HepG2 (cell line): Measurements from ENCODE around the gene UPF3A. TPM values are rescaled to one million over a fixed set of nuclear protein-coding genes. Genes with fewer than 3 reads are reported as not detected.

Source experiments
- ATAC-seq: fragments of 200-7000 bp; cut with Tn5 transposase; 3 replicates; pipeline ENCODE4 v1.9.1; 2020; ENCODE audit warnings: mild to moderate bottlenecking, moderate library complexity
- BruUV-seq: library from RNA; stranded (reverse); fragments of 400-500 nt; replicated peaks from 2 replicates; lab custom pipeline; 2021; lab: Mats Ljungman, UMichigan
- CTCF ChIA-PET: fragments of 300-600 bp; formaldehyde crosslinking; extraction: SDS; loops from one replicate; lab custom pipeline; 2021; ENCODE audit warnings: low total read pairs, inconsistent platforms, low intra/inter-chr PET ratio; lab: Yijun Ruan, JAX
- POLR2A ChIA-PET: fragments of 350-600 bp; sonication (Branson Sonifier 250); formaldehyde crosslinking; loops from one replicate; lab custom pipeline; 2020; ENCODE audit warnings: antibody characterized with exemption, inconsistent platforms; lab: Yijun Ruan, JAX
- DNase-seq: peaks from one replicate; pipeline ENCODE4 v3.0.0-alpha.2; 2015; ENCODE audit warnings: low spot score
- FAIRE-seq: peaks from 3 replicates; lab custom pipeline; 2011; peaks lifted over from hg19 to GRCh38; lab: Jason Lieb, UNC
- H2AFZ ChIP-seq: one replicate; pipeline ENCODE4 v1.6.1; 2011; ENCODE audit warnings: low read length, inconsistent platforms
- H3K27ac ChIP-seq: fragments of 300-600 bp; 3 replicates; pipeline ENCODE4 v1.8.0; 2011; ENCODE audit warnings: mixed run types, mild to moderate bottlenecking, mixed read lengths, low read length, inconsistent platforms; ENCODE audit not compliant: insufficient read depth; ENCODE audit errors: extremely low read length
- H3K27me3 ChIP-seq, 2 experiments: fragments of 200-600 bp in 1 of 2; 2 replicates in 1 of 2; 3 replicates in 1 of 2; pipeline versions ENCODE4 v1.6.0 to v1.8.0; 2011; ENCODE audit warnings: low read length in 2 of 2, mild to moderate bottlenecking in 2 of 2, moderate library complexity in 2 of 2, inconsistent platforms in 1 of 2; ENCODE audit not compliant: insufficient read depth in 2 of 2, control insufficient read depth in 1 of 2
- H3K36me3 ChIP-seq, 2 experiments: fragments of 200-600 bp in 1 of 2; replicated peaks in 1 of 2; 2 replicates in 1 of 2; 3 replicates in 1 of 2; pipeline versions ENCODE4 v1.5.1 to v1.8.0; 2011; ENCODE audit warnings: low read length in 2 of 2, inconsistent platforms in 1 of 2; ENCODE audit not compliant: insufficient read depth in 2 of 2, control insufficient read depth in 1 of 2
- H3K4me1 ChIP-seq: 2 replicates; pipeline ENCODE4 v1.5.1; 2012; ENCODE audit warnings: low read length, inconsistent platforms; ENCODE audit not compliant: insufficient read depth
- H3K4me2 ChIP-seq: 2 replicates; pipeline ENCODE4 v1.6.0; 2011; ENCODE audit warnings: low read depth, low read length, inconsistent platforms
- H3K4me3 ChIP-seq, 3 experiments: fragments of 200-600 bp in 1 of 3; sonication (generic), shearing (Covaris generic) in 1 of 3; replicated peaks in 1 of 3; 2 replicates each; pipeline ENCODE4 v1.5.1; 2011 to 2016; ENCODE audit warnings: low read length in 3 of 3, inconsistent platforms in 2 of 3, low read depth in 2 of 3, mild to moderate bottlenecking in 2 of 3, control low read depth in 1 of 3, mixed read lengths in 1 of 3; ENCODE audit not compliant: insufficient read depth in 1 of 3
- H3K79me2 ChIP-seq: one replicate; pipeline ENCODE4 v1.6.1; 2011; ENCODE audit warnings: low read length, inconsistent platforms; ENCODE audit not compliant: insufficient read depth
- H3K9ac ChIP-seq: 2 replicates; pipeline ENCODE4 v1.6.0; 2011; ENCODE audit warnings: mild to moderate bottlenecking, low read depth, low read length, inconsistent platforms; ENCODE audit not compliant: insufficient read depth
- H3K9me3 ChIP-seq: 2 replicates; pipeline ENCODE4 v1.5.1; 2012; ENCODE audit warnings: mild to moderate bottlenecking, low read length
- H4K20me1 ChIP-seq: 2 replicates; pipeline ENCODE4 v1.6.0; 2011; ENCODE audit warnings: inconsistent platforms, mild to moderate bottlenecking, low read length, moderate library complexity; ENCODE audit not compliant: insufficient read depth
- CHD4 ChIP-seq: fragments of 200-600 bp; sonication (generic); IDR thresholded peaks from 2 replicates; pipeline ENCODE4 v1.7.0; 2017; ENCODE audit warnings: mild to moderate bottlenecking, low read length, borderline replicate concordance
- FOXC1 ChIP-seq: sonication (generic); formaldehyde crosslinking; IDR thresholded peaks from 2 replicates; pipeline ENCODE4 v1.8.0; 2022; ENCODE audit warnings: mild to moderate bottlenecking, missing genetic modification reagents, borderline replicate concordance
- IKZF4 ChIP-seq: sonication (generic); formaldehyde crosslinking; IDR thresholded peaks from 2 replicates; pipeline ENCODE4 v1.5.1; 2020; ENCODE audit warnings: borderline replicate concordance, mild to moderate bottlenecking, low read depth, missing genetic modification reagents; ENCODE audit errors: not compliant biosample characterization
- NFKBIZ ChIP-seq: IDR thresholded peaks from 2 replicates; pipeline ENCODE4 v1.6.1; 2018; ENCODE audit warnings: missing genetic modification reagents, missing compliant biosample characterization
- RFXAP ChIP-seq: sonication (generic); formaldehyde crosslinking; IDR thresholded peaks from 2 replicates; pipeline ENCODE4 v1.4.0; 2020; ENCODE audit warnings: missing genetic modification reagents, borderline replicate concordance
- SNAI1 ChIP-seq: sonication (generic); formaldehyde crosslinking; IDR thresholded peaks from 2 replicates; pipeline ENCODE4 v1.5.0; 2020; ENCODE audit warnings: mild to moderate bottlenecking, missing genetic modification reagents, borderline replicate concordance
- ZNF3 ChIP-seq: IDR thresholded peaks from 2 replicates; pipeline ENCODE4 v1.7.0; 2017; ENCODE audit warnings: inconsistent platforms
- ZNF891 ChIP-seq: sonication (generic); formaldehyde crosslinking; IDR thresholded peaks from 2 replicates; pipeline ENCODE4 v1.5.0; 2020; ENCODE audit warnings: mild to moderate bottlenecking, missing genetic modification reagents
- WGBS: methylation state at CpG from one replicate; pipeline ENCODE4 v1.1.6; 2017; ENCODE audit warnings: low lambda C conversion rate; 5-methylcytosine and 5-hydroxymethylcytosine counted together
- in situ Hi-C: cut with HindIII; loops from 2 replicates; pipeline ENCODE4 v1.10.0; 2017; ENCODE audit warnings: low pct_unique_long_range_greater_than_20kb; ENCODE audit not compliant: extremely low pct_ligation_motif_present
- intact Hi-C: fragments of 100-400 bp; cut with micrococcal nuclease; formaldehyde crosslinking; loops from one replicate; pipeline ENCODE4 v1.10.0; 2022; ENCODE audit not compliant: unreplicated experiment
- polyA plus RNA-seq, 8 experiments: library from polyadenylated mRNA; depleted of rRNA in 3 of 8; stranded (reverse) in 7 of 8; unstranded in 1 of 8; fragments of >200 nt; fragmentation: Illumina TruSeq in 4 of 8; extraction: Trizol in 4 of 8; gene quantifications; 2 replicates each; pipeline versions ENCODE4 v1.2.1 to v1.2.3, GENCODE V29; 2011 to 2016; ENCODE audit warnings: low read depth in 4 of 8, missing spikeins in 1 of 8, mixed read lengths in 1 of 8; ENCODE audit not compliant: insufficient read depth in 1 of 8
- total RNA-seq, 5 experiments: library from RNA; depleted of rRNA; stranded (reverse); fragments of >200 nt; fragmentation: Illumina TruSeq; extraction: Trizol; gene quantifications; 2 replicates each; pipeline ENCODE4 v1.2.3, GENCODE V29; 2016; ENCODE audit warnings: low read depth in 1 of 5
- TF ChIP-seq, protein P1 (sequence below): sonication (generic); formaldehyde crosslinking; IDR thresholded peaks from 2 replicates; pipeline ENCODE4 v1.5.0; 2020; ENCODE audit warnings: mild to moderate bottlenecking, missing genetic modification reagents
- TF ChIP-seq, protein P2 (sequence below): sonication (generic); formaldehyde crosslinking; IDR thresholded peaks from 2 replicates; pipeline ENCODE4 v1.4.0; 2020; ENCODE audit warnings: missing genetic modification reagents

The UPF3A gene
- total and polyA plus RNA-seq, 2 of the 13 experiments (the other 11 are each of a cell fraction or from before 2014, with no cell fraction given), result 60.2 to 63.8 TPM

DNA sequence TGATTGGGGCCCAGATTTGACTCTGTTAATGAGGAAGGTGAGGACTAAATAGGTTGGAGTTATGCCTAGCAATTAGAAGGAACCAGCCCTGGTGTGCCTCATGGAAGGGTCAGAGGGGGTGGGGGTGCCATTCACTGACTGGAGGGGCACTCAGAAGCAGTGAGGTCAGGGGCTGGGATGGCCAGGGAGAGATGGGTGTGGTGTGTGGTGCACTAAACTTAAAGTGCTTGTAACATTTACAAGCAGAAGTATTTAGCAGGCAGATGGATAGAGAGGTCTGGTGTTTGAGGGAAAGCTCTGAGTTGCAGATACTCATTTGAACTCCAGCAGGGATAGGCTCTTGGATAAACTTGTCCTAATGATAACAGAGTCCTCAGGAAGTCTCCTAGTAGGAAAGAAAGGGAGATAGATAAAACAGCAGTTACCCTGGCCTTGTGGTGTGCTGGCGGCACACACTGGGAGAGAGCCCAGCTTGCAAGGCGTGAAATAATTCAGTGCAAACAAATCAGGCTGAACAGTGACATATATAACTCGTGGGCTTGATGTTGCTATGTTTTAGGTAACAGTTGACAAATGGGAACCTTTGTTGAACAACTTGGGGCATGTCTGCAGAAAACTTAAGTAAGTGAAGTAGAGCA, 20.0 kb upstream of the UPF3A start:
- no TSS peak for BruUV-seq
- FAIRE-seq, result no peak
- TF ChIP-seq IKZF4 (no peak), NFKBIZ (CRISPR knock-in tag) (no peak), SNAI1 (CRISPR knock-in tag) (no peak)
- TF ChIP-seq, all 625 proteins: peak for 0
- Histone ChIP-seq H3K36me3 (peaks cover 35 to 83% of the 10 kb centered on the region in 2 experiments), H4K20me1 (no peaks in the 10 kb centered on the region), H3K27me3 (no peaks in the 10 kb centered on the region; a peak in 1 of 5 replicates), H3K9me3 (no peaks in the 10 kb centered on the region), H3K4me1 (no peaks in the 10 kb centered on the region), H3K79me2 (no peaks in the 10 kb centered on the region), H3K9ac (no peak overlapping the region), H3K4me3 (no peak overlapping the region), H3K27ac (no peak overlapping the region), H2AFZ (no peak overlapping the region), H3K4me2 (no peak overlapping the region)
- CTCF ChIA-PET, result no interaction called here
- in situ Hi-C loops, result no loop called here
- no peak for ATAC-seq
- DNase-seq, result no peak
- intact Hi-C loops, result no loop called here
- WGBS, result 94% methylated on average over 3 of the region's 3 CpGs
- POLR2A ChIA-PET, result no interaction called here

DNA sequence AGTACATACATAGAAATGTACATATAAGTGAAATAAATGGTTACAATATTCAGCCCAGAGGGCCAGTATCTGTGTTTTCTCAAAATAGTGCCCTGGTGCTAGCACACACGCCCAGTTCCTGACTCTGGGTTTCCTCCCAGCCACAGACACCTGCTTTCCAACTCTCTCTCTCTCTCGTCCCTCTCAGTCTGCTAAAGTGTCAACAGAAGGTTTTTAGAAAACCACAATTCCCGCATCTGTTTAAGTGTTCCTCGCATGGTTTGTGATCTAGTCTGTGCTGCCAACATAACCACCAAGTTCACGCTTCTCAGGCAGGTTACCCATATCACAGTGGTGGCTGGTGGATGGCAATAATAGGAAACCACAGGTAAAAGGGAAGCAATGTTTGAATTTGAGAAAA, 17.8 kb upstream of the UPF3A start:
- Histone ChIP-seq H3K4me1 (no peaks in the 10 kb centered on the region), H3K36me3 (peaks cover 41 to 79% of the 10 kb centered on the region in 2 experiments), H3K27me3 (no peaks in the 10 kb centered on the region; a peak in 1 of 5 replicates), H3K9ac (no peak overlapping the region), H4K20me1 (no peaks in the 10 kb centered on the region), H3K4me3 (no peak overlapping the region), H3K79me2 (no peaks in the 10 kb centered on the region), H2AFZ (no peak overlapping the region), H3K4me2 (no peak overlapping the region), H3K27ac (no peak overlapping the region), H3K9me3 (no peaks in the 10 kb centered on the region)
- ATAC-seq (no peak), DNase-seq (no peak), FAIRE-seq (no peak)
- in situ Hi-C loops, result no loop called here
- intact Hi-C loops, result no loop called here
- WGBS, result 89% methylated on average over 5 of the region's 5 CpGs
- CTCF ChIA-PET, result no interaction called here
- no TSS peak for BruUV-seq
- POLR2A ChIA-PET, result no interaction called here
- TF ChIP-seq RFXAP (CRISPR knock-in tag) (no peak), ZNF3 (CRISPR knock-in tag) (no peak), FOXC1 (CRISPR knock-in tag) (no peak), ZNF891 (CRISPR knock-in tag) (no peak), CHD4 (no peak)
- TF ChIP-seq, protein P1, sequence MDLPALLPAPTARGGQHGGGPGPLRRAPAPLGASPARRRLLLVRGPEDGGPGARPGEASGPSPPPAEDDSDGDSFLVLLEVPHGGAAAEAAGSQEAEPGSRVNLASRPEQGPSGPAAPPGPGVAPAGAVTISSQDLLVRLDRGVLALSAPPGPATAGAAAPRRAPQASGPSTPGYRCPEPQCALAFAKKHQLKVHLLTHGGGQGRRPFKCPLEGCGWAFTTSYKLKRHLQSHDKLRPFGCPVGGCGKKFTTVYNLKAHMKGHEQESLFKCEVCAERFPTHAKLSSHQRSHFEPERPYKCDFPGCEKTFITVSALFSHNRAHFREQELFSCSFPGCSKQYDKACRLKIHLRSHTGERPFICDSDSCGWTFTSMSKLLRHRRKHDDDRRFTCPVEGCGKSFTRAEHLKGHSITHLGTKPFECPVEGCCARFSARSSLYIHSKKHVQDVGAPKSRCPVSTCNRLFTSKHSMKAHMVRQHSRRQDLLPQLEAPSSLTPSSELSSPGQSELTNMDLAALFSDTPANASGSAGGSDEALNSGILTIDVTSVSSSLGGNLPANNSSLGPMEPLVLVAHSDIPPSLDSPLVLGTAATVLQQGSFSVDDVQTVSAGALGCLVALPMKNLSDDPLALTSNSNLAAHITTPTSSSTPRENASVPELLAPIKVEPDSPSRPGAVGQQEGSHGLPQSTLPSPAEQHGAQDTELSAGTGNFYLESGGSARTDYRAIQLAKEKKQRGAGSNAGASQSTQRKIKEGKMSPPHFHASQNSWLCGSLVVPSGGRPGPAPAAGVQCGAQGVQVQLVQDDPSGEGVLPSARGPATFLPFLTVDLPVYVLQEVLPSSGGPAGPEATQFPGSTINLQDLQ (CRISPR knock-in tag), result no peak
- TF ChIP-seq, protein P2, sequence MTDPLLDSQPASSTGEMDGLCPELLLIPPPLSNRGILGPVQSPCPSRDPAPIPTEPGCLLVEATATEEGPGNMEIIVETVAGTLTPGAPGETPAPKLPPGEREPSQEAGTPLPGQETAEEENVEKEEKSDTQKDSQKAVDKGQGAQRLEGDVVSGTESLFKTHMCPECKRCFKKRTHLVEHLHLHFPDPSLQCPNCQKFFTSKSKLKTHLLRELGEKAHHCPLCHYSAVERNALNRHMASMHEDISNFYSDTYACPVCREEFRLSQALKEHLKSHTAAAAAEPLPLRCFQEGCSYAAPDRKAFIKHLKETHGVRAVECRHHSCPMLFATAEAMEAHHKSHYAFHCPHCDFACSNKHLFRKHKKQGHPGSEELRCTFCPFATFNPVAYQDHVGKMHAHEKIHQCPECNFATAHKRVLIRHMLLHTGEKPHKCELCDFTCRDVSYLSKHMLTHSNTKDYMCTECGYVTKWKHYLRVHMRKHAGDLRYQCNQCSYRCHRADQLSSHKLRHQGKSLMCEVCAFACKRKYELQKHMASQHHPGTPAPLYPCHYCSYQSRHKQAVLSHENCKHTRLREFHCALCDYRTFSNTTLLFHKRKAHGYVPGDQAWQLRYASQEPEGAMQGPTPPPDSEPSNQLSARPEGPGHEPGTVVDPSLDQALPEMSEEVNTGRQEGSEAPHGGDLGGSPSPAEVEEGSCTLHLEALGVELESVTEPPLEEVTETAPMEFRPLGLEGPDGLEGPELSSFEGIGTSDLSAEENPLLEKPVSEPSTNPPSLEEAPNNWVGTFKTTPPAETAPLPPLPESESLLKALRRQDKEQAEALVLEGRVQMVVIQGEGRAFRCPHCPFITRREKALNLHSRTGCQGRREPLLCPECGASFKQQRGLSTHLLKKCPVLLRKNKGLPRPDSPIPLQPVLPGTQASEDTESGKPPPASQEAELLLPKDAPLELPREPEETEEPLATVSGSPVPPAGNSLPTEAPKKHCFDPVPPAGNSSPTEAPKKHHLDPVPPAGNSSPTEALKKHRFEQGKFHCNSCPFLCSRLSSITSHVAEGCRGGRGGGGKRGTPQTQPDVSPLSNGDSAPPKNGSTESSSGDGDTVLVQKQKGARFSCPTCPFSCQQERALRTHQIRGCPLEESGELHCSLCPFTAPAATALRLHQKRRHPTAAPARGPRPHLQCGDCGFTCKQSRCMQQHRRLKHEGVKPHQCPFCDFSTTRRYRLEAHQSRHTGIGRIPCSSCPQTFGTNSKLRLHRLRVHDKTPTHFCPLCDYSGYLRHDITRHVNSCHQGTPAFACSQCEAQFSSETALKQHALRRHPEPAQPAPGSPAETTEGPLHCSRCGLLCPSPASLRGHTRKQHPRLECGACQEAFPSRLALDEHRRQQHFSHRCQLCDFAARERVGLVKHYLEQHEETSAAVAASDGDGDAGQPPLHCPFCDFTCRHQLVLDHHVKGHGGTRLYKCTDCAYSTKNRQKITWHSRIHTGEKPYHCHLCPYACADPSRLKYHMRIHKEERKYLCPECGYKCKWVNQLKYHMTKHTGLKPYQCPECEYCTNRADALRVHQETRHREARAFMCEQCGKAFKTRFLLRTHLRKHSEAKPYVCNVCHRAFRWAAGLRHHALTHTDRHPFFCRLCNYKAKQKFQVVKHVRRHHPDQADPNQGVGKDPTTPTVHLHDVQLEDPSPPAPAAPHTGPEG, result no peak
